IMR-90 (cell line): ENCODE measurements around the gene UGT1A10.

Source experiments
- CEBPB ChIP-seq: IDR thresholded peaks from 2 replicates; pipeline ENCODE4 v1.6.1; 2012; ENCODE audit warnings: low read depth, low read length, improper control_type of control experiment
- CTCF ChIP-seq: conservative IDR thresholded peaks from 2 replicates; pipeline ENCODE4 v1.5.1; 2012; ENCODE audit warnings: mild to moderate bottlenecking, low read depth, low read length, improper control_type of control experiment
- MAFK ChIP-seq: IDR thresholded peaks from 2 replicates; pipeline ENCODE4 v1.6.1; 2012; ENCODE audit warnings: low read depth, low read length, improper control_type of control experiment
- MAZ ChIP-seq: IDR thresholded peaks from 2 replicates; pipeline ENCODE4 v1.6.1; 2012; ENCODE audit warnings: low read depth, mild to moderate bottlenecking, low read length, improper control_type of control experiment, moderate library complexity, borderline replicate concordance
- MXI1 ChIP-seq: IDR thresholded peaks from 2 replicates; pipeline ENCODE4 v1.6.1; 2012; ENCODE audit warnings: low read depth, mild to moderate bottlenecking, low read length, moderate library complexity, borderline replicate concordance
- POLR2A ChIP-seq: IDR thresholded peaks from 2 replicates; pipeline ENCODE4 v1.6.1; 2012; ENCODE audit warnings: mild to moderate bottlenecking, low read depth, low read length
- SMC3 ChIP-seq: fragments of 150-350 bp; IDR thresholded peaks from 2 replicates; pipeline ENCODE4 v1.6.1; 2016; ENCODE audit warnings: low read depth, mild to moderate bottlenecking, antibody characterized with exemption, low read length, moderate library complexity

GRCh38 chr2:233795735-233796171 lies 159.5 kb downstream of the UGT1A10 start:
- TF ChIP-seq CTCF (no peak), MAFK (no peak), MAZ (no peak), POLR2A (no peak), CEBPB (no peak), MXI1 (no peak), SMC3 (no peak)
